ENCODE measurements around the gene MATK. TPM values are rescaled to one million over a fixed set of nuclear protein-coding genes. Genes with fewer than 3 reads are reported as not detected.
"Not testable (repeated sequence)": the region's sequence is repeated elsewhere in the genome, so short reads cannot be mapped to it uniquely, and the experiment has no call there.

MATK gene
- total RNA-seq, 1 experiment from 2014 or later, result 0.21 TPM

DNA sequence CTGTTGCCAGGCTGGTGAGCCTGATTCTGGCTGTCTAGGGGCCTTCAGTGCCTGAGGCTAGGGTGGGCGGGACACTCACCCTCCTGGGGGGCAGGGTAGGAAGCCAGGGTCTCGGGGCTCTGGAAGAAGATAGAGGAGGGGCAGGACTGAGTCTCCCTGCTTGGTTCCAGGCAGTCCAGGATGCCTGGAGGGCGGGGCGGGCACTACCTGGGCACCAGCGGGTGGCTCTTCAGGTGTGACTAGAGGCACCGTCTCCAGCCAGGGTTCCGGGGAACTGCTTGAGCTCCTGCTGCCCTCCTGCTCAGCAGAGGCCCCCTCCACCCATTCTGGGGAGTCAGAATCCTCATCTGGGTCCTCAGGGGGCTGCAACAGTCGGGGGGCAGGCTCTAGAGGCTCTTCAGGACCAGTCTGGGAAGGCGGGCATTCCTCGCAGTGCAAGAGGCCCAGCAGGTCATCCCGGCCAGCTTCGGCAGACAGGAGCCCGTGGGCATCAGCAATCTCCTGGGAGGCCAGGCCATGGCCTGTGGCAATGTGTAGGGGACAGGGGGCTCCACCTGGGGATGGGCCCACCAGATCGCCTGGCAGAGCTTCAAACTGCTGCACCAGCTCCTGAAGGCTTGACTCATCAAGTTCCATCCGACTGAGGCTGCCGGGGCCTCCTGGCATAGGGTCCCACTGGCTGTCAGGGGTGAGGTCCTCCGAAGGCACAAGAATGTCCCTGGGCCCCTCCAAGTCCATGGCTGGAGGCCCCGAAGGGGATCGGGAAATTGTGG, 26.5 kb downstream of the MATK start:
- DNase-seq (ENCODE audit: low read depth, low spot score) (no peak), ATAC-seq (no peak)
- CTCF ChIA-PET, result no interaction called here
- intact Hi-C loops (cut with micrococcal nuclease; ENCODE audit: unreplicated experiment) (no loop called here), in situ Hi-C loops (cut with HindIII; ENCODE audit: low pct_unique_long_range_greater_than_20kb, low sequenced_read_pairs) (no loop called here)
- no peak overlapping the region for H3K4me3 ChIP-seq (ENCODE audit: low read depth in 2 of 2, low read length in 2 of 2)
- peaks cover 9% of the 10 kb centered on the region for H3K4me1 ChIP-seq (ENCODE audit: control insufficient read depth, insufficient read depth, low read length)
- H3K36me3 ChIP-seq (ENCODE audit: control insufficient read depth, insufficient read depth, low read length), result peaks cover 4% of the 10 kb centered on the region; the same call in 1 of the 2 replicates
- no TSS peak for BruUV-seq (replicated peaks)
- TF ChIP-seq SIN3A (IDR thresholded peaks at IDR 0.05; ENCODE audit: borderline replicate concordance, insufficient read depth, low read depth, low read length) (no peak), POLR2AphosphoS5 (IDR thresholded peaks at IDR 0.05; ENCODE audit: low read depth, low read length) (no peak), TCF7L2 (IDR thresholded peaks at IDR 0.05; ENCODE audit: low read depth, low read length) (no peak)
- TF ChIP-seq, protein P1, sequence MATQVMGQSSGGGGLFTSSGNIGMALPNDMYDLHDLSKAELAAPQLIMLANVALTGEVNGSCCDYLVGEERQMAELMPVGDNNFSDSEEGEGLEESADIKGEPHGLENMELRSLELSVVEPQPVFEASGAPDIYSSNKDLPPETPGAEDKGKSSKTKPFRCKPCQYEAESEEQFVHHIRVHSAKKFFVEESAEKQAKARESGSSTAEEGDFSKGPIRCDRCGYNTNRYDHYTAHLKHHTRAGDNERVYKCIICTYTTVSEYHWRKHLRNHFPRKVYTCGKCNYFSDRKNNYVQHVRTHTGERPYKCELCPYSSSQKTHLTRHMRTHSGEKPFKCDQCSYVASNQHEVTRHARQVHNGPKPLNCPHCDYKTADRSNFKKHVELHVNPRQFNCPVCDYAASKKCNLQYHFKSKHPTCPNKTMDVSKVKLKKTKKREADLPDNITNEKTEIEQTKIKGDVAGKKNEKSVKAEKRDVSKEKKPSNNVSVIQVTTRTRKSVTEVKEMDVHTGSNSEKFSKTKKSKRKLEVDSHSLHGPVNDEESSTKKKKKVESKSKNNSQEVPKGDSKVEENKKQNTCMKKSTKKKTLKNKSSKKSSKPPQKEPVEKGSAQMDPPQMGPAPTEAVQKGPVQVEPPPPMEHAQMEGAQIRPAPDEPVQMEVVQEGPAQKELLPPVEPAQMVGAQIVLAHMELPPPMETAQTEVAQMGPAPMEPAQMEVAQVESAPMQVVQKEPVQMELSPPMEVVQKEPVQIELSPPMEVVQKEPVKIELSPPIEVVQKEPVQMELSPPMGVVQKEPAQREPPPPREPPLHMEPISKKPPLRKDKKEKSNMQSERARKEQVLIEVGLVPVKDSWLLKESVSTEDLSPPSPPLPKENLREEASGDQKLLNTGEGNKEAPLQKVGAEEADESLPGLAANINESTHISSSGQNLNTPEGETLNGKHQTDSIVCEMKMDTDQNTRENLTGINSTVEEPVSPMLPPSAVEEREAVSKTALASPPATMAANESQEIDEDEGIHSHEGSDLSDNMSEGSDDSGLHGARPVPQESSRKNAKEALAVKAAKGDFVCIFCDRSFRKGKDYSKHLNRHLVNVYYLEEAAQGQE (IDR thresholded peaks at IDR 0.05; ENCODE audit: insufficient read depth in 1 of 2, low read depth in 2 of 2, low read length in 1 of 2), result no peak
- TF ChIP-seq, protein P2, sequence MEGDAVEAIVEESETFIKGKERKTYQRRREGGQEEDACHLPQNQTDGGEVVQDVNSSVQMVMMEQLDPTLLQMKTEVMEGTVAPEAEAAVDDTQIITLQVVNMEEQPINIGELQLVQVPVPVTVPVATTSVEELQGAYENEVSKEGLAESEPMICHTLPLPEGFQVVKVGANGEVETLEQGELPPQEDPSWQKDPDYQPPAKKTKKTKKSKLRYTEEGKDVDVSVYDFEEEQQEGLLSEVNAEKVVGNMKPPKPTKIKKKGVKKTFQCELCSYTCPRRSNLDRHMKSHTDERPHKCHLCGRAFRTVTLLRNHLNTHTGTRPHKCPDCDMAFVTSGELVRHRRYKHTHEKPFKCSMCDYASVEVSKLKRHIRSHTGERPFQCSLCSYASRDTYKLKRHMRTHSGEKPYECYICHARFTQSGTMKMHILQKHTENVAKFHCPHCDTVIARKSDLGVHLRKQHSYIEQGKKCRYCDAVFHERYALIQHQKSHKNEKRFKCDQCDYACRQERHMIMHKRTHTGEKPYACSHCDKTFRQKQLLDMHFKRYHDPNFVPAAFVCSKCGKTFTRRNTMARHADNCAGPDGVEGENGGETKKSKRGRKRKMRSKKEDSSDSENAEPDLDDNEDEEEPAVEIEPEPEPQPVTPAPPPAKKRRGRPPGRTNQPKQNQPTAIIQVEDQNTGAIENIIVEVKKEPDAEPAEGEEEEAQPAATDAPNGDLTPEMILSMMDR (IDR thresholded peaks at IDR 0.05), result no peak
- H3K27me3 ChIP-seq (ENCODE audit: control insufficient read depth, insufficient read depth, low read length), result no peaks in the 10 kb centered on the region
- POLR2A ChIA-PET, result no interaction called here
- H3K9me3 ChIP-seq (ENCODE audit: control insufficient read depth, insufficient read depth, low read depth, low read length), result no peaks in the 10 kb centered on the region
- no peak overlapping the region for H3K27ac ChIP-seq (ENCODE audit: low read length)

DNA sequence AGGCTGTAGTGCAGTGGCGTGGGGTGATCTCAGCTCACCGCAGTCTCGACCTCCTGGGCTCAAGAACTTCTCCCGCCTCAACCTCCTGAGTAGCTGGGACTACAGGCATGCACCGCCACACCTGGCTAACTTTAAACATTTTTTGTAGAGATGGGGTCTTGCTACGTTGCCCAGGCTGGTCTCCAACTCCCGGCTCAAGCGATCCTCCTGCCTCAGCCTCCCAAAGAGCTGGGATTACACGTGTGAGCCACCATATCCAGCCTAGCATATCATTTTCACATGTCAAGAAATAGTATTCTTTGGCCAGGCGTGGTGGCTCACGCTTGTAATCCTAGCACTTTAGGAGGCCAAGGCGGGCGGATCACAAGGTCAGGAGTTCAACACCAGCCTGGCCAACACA, 27.9 kb downstream of the MATK start:
- H3K4me1 ChIP-seq (ENCODE audit: control insufficient read depth, insufficient read depth, low read length); H3K4me3 ChIP-seq (ENCODE audit: low read depth in 2 of 2, low read length in 2 of 2); ATAC-seq; H3K27me3 ChIP-seq (ENCODE audit: control insufficient read depth, insufficient read depth, low read length); CTCF ChIA-PET; H3K27ac ChIP-seq (ENCODE audit: low read length); BruUV-seq (replicated peaks); intact Hi-C loops (cut with micrococcal nuclease; ENCODE audit: unreplicated experiment); H3K36me3 ChIP-seq (ENCODE audit: control insufficient read depth, insufficient read depth, low read length); POLR2A ChIA-PET; H3K9me3 ChIP-seq (ENCODE audit: control insufficient read depth, insufficient read depth, low read depth, low read length); DNase-seq (ENCODE audit: low read depth, low spot score); in situ Hi-C loops (cut with HindIII; ENCODE audit: low pct_unique_long_range_greater_than_20kb, low sequenced_read_pairs): not testable (repeated sequence)

DNA sequence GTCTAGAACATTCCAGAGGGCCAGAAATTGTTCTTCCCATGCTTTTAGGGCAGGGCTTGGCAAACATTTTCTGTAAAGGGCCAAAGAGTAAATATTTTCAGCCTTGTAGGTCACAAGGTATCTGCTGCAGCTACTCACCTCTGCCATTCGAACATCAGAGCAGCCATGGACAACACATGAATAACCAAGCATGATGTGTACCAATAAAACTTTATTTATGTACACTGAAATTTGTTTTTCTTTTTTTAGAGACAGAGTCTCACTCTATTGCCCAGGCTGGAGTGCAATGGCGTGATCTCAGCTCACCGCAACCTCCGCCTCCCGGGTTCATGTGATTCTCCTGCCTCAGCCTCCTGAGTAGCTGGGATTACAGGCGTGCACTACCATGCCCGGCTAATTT, 28.5 kb downstream of the MATK start:
- intact Hi-C loops (cut with micrococcal nuclease; ENCODE audit: unreplicated experiment); CTCF ChIA-PET; POLR2A ChIA-PET: not testable (repeated sequence)

More for the DNA sequence above, 28.5 kb downstream of the MATK start:
- H3K9me3 ChIP-seq (ENCODE audit: control insufficient read depth, insufficient read depth, low read depth, low read length); H3K4me3 ChIP-seq (ENCODE audit: low read depth in 2 of 2, low read length in 2 of 2); DNase-seq (ENCODE audit: low read depth, low spot score); H3K36me3 ChIP-seq (ENCODE audit: control insufficient read depth, insufficient read depth, low read length); H3K27me3 ChIP-seq (ENCODE audit: control insufficient read depth, insufficient read depth, low read length); ATAC-seq; in situ Hi-C loops (cut with HindIII; ENCODE audit: low pct_unique_long_range_greater_than_20kb, low sequenced_read_pairs); BruUV-seq (replicated peaks); H3K27ac ChIP-seq (ENCODE audit: low read length); H3K4me1 ChIP-seq (ENCODE audit: control insufficient read depth, insufficient read depth, low read length): not testable (repeated sequence)

Data from Panc1 (cell line).